ENCODE measurements around the gene VPS13D. TPM values are rescaled to one million over a fixed set of nuclear protein-coding genes. Genes with fewer than 3 reads are reported as not detected.
"Not testable (repeated sequence)": the region's sequence is repeated elsewhere in the genome, so short reads cannot be mapped to it uniquely, and the experiment has no call there.

Gene VPS13D
- total RNA-seq, 6 experiments from 2014 or later: 18.8 to 29.5 (median 21.5) TPM

DNA sequence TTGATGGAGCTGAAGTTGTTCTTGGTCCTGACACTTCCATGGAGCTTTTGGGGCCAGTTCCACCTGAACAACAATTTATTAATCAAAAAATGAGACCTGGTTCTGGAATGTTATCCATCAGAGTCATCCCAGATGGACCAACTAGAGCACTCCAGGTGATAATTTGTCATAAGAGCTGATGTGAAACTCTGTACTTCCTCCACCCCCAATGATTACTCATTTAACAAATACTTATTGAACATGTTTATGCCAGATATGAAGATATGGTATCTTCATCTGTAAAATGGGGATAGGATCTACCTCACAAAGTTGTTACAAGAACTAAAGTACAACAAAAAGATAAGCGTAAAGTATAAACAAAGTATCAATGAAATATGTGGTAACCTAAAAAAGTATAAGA lies 153.2 kb downstream of the VPS13D start:
- no peak overlapping the region for H3K4me3 Mint-ChIP-seq
- H3K9me3 Mint-ChIP-seq: peaks cover 21% of the 10 kb centered on the region
- DNase-seq: no peak
- no peak overlapping the region for H3K27ac Mint-ChIP-seq
- H3K27me3 Mint-ChIP-seq (ENCODE audit: insufficient read depth): no peaks in the 10 kb centered on the region
- H3K36me3 Mint-ChIP-seq (ENCODE audit: low read depth): peaks cover 56% of the 10 kb centered on the region
- TF ChIP-seq, protein P1, sequence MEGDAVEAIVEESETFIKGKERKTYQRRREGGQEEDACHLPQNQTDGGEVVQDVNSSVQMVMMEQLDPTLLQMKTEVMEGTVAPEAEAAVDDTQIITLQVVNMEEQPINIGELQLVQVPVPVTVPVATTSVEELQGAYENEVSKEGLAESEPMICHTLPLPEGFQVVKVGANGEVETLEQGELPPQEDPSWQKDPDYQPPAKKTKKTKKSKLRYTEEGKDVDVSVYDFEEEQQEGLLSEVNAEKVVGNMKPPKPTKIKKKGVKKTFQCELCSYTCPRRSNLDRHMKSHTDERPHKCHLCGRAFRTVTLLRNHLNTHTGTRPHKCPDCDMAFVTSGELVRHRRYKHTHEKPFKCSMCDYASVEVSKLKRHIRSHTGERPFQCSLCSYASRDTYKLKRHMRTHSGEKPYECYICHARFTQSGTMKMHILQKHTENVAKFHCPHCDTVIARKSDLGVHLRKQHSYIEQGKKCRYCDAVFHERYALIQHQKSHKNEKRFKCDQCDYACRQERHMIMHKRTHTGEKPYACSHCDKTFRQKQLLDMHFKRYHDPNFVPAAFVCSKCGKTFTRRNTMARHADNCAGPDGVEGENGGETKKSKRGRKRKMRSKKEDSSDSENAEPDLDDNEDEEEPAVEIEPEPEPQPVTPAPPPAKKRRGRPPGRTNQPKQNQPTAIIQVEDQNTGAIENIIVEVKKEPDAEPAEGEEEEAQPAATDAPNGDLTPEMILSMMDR (IDR thresholded peaks at IDR 0.05): no peak
- peaks cover 20% of the 10 kb centered on the region for H3K4me1 Mint-ChIP-seq (ENCODE audit: low read depth)

DNA sequence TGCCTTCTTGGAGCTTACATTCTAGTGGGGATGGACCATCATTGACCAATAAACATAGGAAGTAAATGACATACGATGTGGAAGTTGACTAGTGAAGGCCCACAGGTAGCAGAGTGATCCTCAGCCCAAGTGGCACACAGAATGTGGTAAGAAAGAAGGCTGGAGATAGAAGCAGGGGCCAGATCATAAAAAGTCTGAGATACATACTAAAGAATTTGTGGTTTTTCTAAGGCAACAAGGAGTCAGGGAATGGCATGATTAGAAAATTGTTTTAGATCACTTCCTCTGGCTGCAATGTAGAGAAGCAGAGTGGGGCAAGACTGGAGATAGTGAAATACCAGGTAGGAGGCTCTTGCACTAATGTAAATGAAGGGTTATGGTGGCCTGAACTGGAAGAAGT lies 154.0 kb downstream of the VPS13D start:
- H3K4me3 Mint-ChIP-seq: no peak overlapping the region
- peaks cover 21% of the 10 kb centered on the region for H3K9me3 Mint-ChIP-seq
- peak overlapping the region; percentile 67 for H3K27ac Mint-ChIP-seq

GRCh38 chr1:12384836-12385456 lies 155.1 kb downstream of the VPS13D start:
- Mint-ChIP-seq H3K27ac (no peak overlapping the region), H3K4me3 (no peak overlapping the region), H3K36me3 (ENCODE audit: low read depth) (peaks cover 69% of the 10 kb centered on the region), H3K4me1 (ENCODE audit: low read depth) (peaks cover 20% of the 10 kb centered on the region), H3K27me3 (ENCODE audit: insufficient read depth) (no peaks in the 10 kb centered on the region), H3K9me3 (peaks cover 21% of the 10 kb centered on the region)
- TF ChIP-seq, protein P1 (IDR thresholded peaks at IDR 0.05): no peak
- DNase-seq: no peak

More for the DNA sequence above, 154.0 kb downstream of the VPS13D start:
- TF ChIP-seq, protein P1 (IDR thresholded peaks at IDR 0.05): no peak
- Mint-ChIP-seq H3K4me1 (ENCODE audit: low read depth) (peaks cover 20% of the 10 kb centered on the region), H3K36me3 (ENCODE audit: low read depth) (peaks cover 64% of the 10 kb centered on the region), H3K27me3 (ENCODE audit: insufficient read depth) (no peaks in the 10 kb centered on the region)
- DNase-seq: peak; percentile 41

DNA sequence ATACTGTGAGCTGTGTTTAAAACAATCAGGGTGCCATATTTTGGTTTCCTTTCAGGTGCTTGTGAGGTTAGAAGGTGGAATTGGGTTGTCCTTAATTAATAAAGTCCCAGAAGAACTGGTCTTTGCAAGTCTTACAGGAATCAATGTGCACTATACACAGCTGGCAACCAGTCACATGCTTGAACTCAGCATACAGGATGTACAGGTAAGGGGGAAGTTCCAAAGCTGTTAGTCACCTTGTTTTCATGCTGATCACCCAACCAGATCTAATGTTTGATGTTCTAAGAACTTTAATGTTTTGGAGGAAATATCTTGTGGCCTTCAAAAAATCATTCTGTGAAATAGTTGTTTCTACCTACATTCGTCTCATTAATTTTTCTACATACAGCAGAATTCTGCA lies 156.3 kb downstream of the VPS13D start:
- Mint-ChIP-seq H3K4me3 (no peak overlapping the region), H3K27me3 (ENCODE audit: insufficient read depth) (no peaks in the 10 kb centered on the region), H3K9me3 (peaks cover 21% of the 10 kb centered on the region), H3K27ac (no peak overlapping the region), H3K36me3 (ENCODE audit: low read depth) (peaks cover 81% of the 10 kb centered on the region), H3K4me1 (ENCODE audit: low read depth) (peaks cover 20% of the 10 kb centered on the region)
- TF ChIP-seq, protein P1 (IDR thresholded peaks at IDR 0.05): no peak
- DNase-seq: no peak

DNA sequence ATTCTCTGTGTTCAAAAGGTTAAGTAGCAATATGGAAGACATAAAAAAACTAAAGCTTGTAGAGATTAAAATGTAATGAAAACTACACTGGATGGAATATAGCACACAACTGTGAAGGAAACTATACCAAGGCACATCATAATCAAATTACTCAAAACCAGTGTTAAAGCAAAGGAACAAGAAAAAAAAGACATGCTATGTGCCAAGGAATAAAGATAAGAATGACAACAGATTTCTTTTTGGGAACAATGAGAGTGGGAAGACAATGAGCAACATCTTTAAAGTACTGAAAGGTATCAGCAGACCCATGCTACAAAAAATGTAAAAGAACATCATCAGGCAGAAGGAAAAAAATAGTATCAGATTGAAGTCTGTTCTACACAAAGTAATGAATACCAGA lies 157.8 kb downstream of the VPS13D start:
- H3K4me3 Mint-ChIP-seq: no peak overlapping the region
- H3K27me3 Mint-ChIP-seq (ENCODE audit: insufficient read depth): no peaks in the 10 kb centered on the region
- no peak overlapping the region for H3K27ac Mint-ChIP-seq
- peaks cover 80% of the 10 kb centered on the region for H3K36me3 Mint-ChIP-seq (ENCODE audit: low read depth)
- peaks cover 18% of the 10 kb centered on the region for H3K4me1 Mint-ChIP-seq (ENCODE audit: low read depth)
- H3K9me3 Mint-ChIP-seq: peaks cover 21% of the 10 kb centered on the region
- TF ChIP-seq, protein P1 (IDR thresholded peaks at IDR 0.05): no peak
- peak; percentile 17 for DNase-seq

GRCh38 chr1:12390296-12390695 lies 160.5 kb downstream of the VPS13D start:
- not testable (repeated sequence) for H3K27ac Mint-ChIP-seq; H3K4me1 Mint-ChIP-seq (ENCODE audit: low read depth); H3K4me3 Mint-ChIP-seq; H3K27me3 Mint-ChIP-seq (ENCODE audit: insufficient read depth); DNase-seq
- Mint-ChIP-seq H3K9me3 (peaks cover 21% of the 10 kb centered on the region), H3K36me3 (ENCODE audit: low read depth) (peaks cover 69% of the 10 kb centered on the region)
